ENCODE data around the gene SAP30BP. TPM values are rescaled to one million over a fixed set of nuclear protein-coding genes. Genes with fewer than 3 reads are reported as not detected.

The SAP30BP gene
- total and polyA plus RNA-seq, 8 donors = 24.6 to 154 (median 72.9) TPM

GRCh38 chr17:75685499-75685898 lies 18.4 kb downstream of the SAP30BP start:
- intact Hi-C loops (cut with DNase I; ENCODE audit: low total_unique reads) = no loop called here
- Histone ChIP-seq H3K4me1 (peaks cover 56 to 97% (median 74%) of the 10 kb centered on the region in 4 donors), H3K36me3 (peaks cover 0 to 20% (median 12%) of the 10 kb centered on the region in 4 donors), H3K27ac (peak overlapping the region in 4 of 5 donors; percentile 65 to 89 (median 81)), H3K4me3 (no peak overlapping the region), H3K9me3 (no peaks in the 10 kb centered on the region), H3K27me3 (no peaks in the 10 kb centered on the region)
- TF ChIP-seq POLR2A (IDR thresholded peaks at IDR 0.05) = no peak
- TF ChIP-seq CTCF (IDR thresholded peaks at IDR 0.05) = no peak
- no peak for TF ChIP-seq EP300 (IDR thresholded peaks at IDR 0.05)
- no peak for TF ChIP-seq POLR2AphosphoS5 (IDR thresholded peaks at IDR 0.05)
- no peak for DNase-seq
- 45 to 57% (median 53%) methylated on average over 3 of the region's 3 CpGs for WGBS, 5 donors

GRCh38 chr17:75688209-75688825 lies 21.2 kb downstream of the SAP30BP start:
- peaks cover 56 to 100% (median 71%) of the 10 kb centered on the region in 4 donors for H3K4me1 ChIP-seq
- no peaks in the 10 kb centered on the region for H3K9me3 ChIP-seq
- DNase-seq = peak; percentile 39 to 44
- 26 to 47% (median 31%) methylated on average over 11 of the region's 11 CpGs for WGBS, 5 donors
- H3K4me3 ChIP-seq = no peak overlapping the region
- intact Hi-C loops (cut with DNase I; ENCODE audit: low total_unique reads) = no loop called here
- TF ChIP-seq POLR2AphosphoS5 (IDR thresholded peaks at IDR 0.05) (no peak), POLR2A (IDR thresholded peaks at IDR 0.05) (no peak), CTCF (IDR thresholded peaks at IDR 0.05) (no peak), EP300 (IDR thresholded peaks at IDR 0.05) (no peak)
- no peaks in the 10 kb centered on the region for H3K27me3 ChIP-seq
- peak overlapping the region; percentile 13 to 89 (median 72) for H3K27ac ChIP-seq
- peaks cover 0 to 36% (median 27%) of the 10 kb centered on the region in 4 donors for H3K36me3 ChIP-seq

GRCh38 chr17:75689441-75689873 lies 22.3 kb downstream of the SAP30BP start:
- Histone ChIP-seq H3K36me3 (peaks cover 0 to 48% (median 38%) of the 10 kb centered on the region in 4 donors), H3K4me3 (no peak overlapping the region), H3K9me3 (no peaks in the 10 kb centered on the region), H3K27me3 (no peaks in the 10 kb centered on the region), H3K4me1 (peaks cover 52 to 100% (median 69%) of the 10 kb centered on the region in 4 donors), H3K27ac (peak overlapping the region in 4 of 5 donors; percentile 8 to 89 (median 62))
- WGBS, 5 donors = 67 to 84% (median 78%) methylated on average over 6 of the region's 6 CpGs
- intact Hi-C loops (cut with DNase I; ENCODE audit: low total_unique reads) = no loop called here
- TF ChIP-seq CTCF (IDR thresholded peaks at IDR 0.05) (no peak), POLR2AphosphoS5 (IDR thresholded peaks at IDR 0.05) (no peak), POLR2A (IDR thresholded peaks at IDR 0.05) (no peak), EP300 (IDR thresholded peaks at IDR 0.05) (no peak)
- peak in 1 of 2 donors; percentile 60 for DNase-seq

GRCh38 chr17:75691371-75691791 lies 24.2 kb downstream of the SAP30BP start:
- Histone ChIP-seq H3K9me3 (no peaks in the 10 kb centered on the region), H3K4me1 (peaks cover 40 to 98% (median 66%) of the 10 kb centered on the region in 4 donors), H3K27me3 (no peaks in the 10 kb centered on the region), H3K36me3 (peaks cover 0 to 61% (median 54%) of the 10 kb centered on the region in 4 donors), H3K4me3 (no peak overlapping the region), H3K27ac (peak overlapping the region in 4 of 5 donors; percentile 11 to 88 (median 54))
- DNase-seq = no peak
- WGBS, 5 donors = 71 to 84% (median 81%) methylated on average over 5 of the region's 5 CpGs
- intact Hi-C loops (cut with DNase I; ENCODE audit: low total_unique reads) = no loop called here
- TF ChIP-seq EP300 (IDR thresholded peaks at IDR 0.05) (no peak), POLR2AphosphoS5 (IDR thresholded peaks at IDR 0.05) (no peak), POLR2A (IDR thresholded peaks at IDR 0.05) (no peak), CTCF (IDR thresholded peaks at IDR 0.05) (no peak)
